WTC11 (cell line): ENCODE measurements around the gene SLC35B4.

ENCODE experiments used
- CBFB ChIP-seq: sonication (generic); formaldehyde crosslinking; IDR thresholded peaks from 2 replicates; pipeline ENCODE4 v1.8.1; 2022; ENCODE audit warnings: mild to moderate bottlenecking, low read depth, missing genetic modification reagents
- ELF4 ChIP-seq: sonication (generic); formaldehyde crosslinking; IDR thresholded peaks from 2 replicates; pipeline ENCODE4 v1.8.1; 2022; ENCODE audit warnings: low read depth, mild to moderate bottlenecking, moderate library complexity, missing genetic modification reagents
- FOXK1 ChIP-seq: sonication (generic); formaldehyde crosslinking; IDR thresholded peaks from 2 replicates; pipeline ENCODE4 v1.8.0; 2022; ENCODE audit warnings: mild to moderate bottlenecking, moderate library complexity, missing genetic modification reagents
- JUN ChIP-seq: sonication (generic); formaldehyde crosslinking; IDR thresholded peaks from 2 replicates; pipeline ENCODE4 v1.8.0; 2023; ENCODE audit warnings: mild to moderate bottlenecking, missing genetic modification reagents
- NFYB ChIP-seq: sonication (generic); formaldehyde crosslinking; conservative IDR thresholded peaks from 2 replicates; pipeline ENCODE4 v1.8.0; 2022; ENCODE audit warnings: low read depth, missing genetic modification reagents
- OVOL2 ChIP-seq: fragments of 250-450 bp; sonication (Bioruptor Pico); IDR thresholded peaks from 2 replicates; pipeline ENCODE4 v1.9.0; 2021; ENCODE audit warnings: mild to moderate bottlenecking, borderline replicate concordance
- ZNF121 ChIP-seq: sonication (generic); formaldehyde crosslinking; IDR thresholded peaks from 2 replicates; pipeline ENCODE4 v1.8.0; 2023; ENCODE audit warnings: missing genetic modification reagents
- ZNF423 ChIP-seq: fragments of 250-450 bp; sonication (Bioruptor Pico); IDR thresholded peaks from 2 replicates; pipeline ENCODE4 v2.1.2; 2022; ENCODE audit warnings: mild to moderate bottlenecking, moderate library complexity
- TF ChIP-seq, protein P1 (sequence below): fragments of 200-600 bp; IDR thresholded peaks from 2 replicates; pipeline ENCODE4 v1.8.0; 2022; ENCODE audit warnings: antibody characterized with exemption
- TF ChIP-seq, protein P2 (sequence below): sonication (generic); formaldehyde crosslinking; IDR thresholded peaks from 2 replicates; pipeline ENCODE4 v1.8.0; 2022; ENCODE audit warnings: mild to moderate bottlenecking, missing genetic modification reagents
- TF ChIP-seq, protein P3 (sequence below): sonication (generic); formaldehyde crosslinking; IDR thresholded peaks from 2 replicates; pipeline ENCODE4 v1.8.1; 2023; ENCODE audit warnings: mild to moderate bottlenecking, missing genetic modification reagents
- TF ChIP-seq, protein P4 (sequence below): sonication (generic); formaldehyde crosslinking; IDR thresholded peaks from 2 replicates; pipeline ENCODE4 v1.8.0; 2023; ENCODE audit warnings: missing genetic modification reagents
- TF ChIP-seq, protein P5 (sequence below): sonication (generic); formaldehyde crosslinking; IDR thresholded peaks from 2 replicates; pipeline ENCODE4 v1.8.0; 2022; ENCODE audit warnings: mild to moderate bottlenecking, missing genetic modification reagents

DNA sequence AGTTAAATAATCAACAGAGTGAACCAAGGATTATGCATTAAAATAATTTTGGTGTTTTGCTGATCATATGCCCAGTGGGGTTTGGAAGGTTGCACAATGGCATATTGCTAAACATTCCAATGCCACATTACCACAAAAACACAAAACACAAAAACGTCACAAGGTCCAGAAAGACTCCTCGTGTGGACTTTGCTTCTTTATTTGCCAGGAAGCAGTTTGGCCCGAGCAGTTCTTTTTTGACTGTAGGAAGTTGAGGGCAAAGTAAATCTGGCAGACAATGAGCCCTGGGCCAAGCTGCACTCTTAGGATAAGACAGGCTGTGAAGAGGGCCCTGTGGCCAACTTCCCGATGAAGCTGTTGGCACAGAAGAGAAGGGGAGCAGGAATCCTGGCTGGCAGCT lies 39.2 kb upstream of the SLC35B4 start:
- TF ChIP-seq, protein P1, sequence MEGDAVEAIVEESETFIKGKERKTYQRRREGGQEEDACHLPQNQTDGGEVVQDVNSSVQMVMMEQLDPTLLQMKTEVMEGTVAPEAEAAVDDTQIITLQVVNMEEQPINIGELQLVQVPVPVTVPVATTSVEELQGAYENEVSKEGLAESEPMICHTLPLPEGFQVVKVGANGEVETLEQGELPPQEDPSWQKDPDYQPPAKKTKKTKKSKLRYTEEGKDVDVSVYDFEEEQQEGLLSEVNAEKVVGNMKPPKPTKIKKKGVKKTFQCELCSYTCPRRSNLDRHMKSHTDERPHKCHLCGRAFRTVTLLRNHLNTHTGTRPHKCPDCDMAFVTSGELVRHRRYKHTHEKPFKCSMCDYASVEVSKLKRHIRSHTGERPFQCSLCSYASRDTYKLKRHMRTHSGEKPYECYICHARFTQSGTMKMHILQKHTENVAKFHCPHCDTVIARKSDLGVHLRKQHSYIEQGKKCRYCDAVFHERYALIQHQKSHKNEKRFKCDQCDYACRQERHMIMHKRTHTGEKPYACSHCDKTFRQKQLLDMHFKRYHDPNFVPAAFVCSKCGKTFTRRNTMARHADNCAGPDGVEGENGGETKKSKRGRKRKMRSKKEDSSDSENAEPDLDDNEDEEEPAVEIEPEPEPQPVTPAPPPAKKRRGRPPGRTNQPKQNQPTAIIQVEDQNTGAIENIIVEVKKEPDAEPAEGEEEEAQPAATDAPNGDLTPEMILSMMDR, result no peak
- TF ChIP-seq OVOL2 (CRISPR knock-in tag) (no peak), FOXK1 (no peak), CBFB (CRISPR knock-in tag) (no peak), ZNF423 (CRISPR knock-in tag) (no peak), JUN (CRISPR knock-in tag) (no peak), ZNF121 (no peak), ELF4 (CRISPR knock-in tag) (no peak), NFYB (CRISPR knock-in tag) (no peak)
- TF ChIP-seq, protein P2, sequence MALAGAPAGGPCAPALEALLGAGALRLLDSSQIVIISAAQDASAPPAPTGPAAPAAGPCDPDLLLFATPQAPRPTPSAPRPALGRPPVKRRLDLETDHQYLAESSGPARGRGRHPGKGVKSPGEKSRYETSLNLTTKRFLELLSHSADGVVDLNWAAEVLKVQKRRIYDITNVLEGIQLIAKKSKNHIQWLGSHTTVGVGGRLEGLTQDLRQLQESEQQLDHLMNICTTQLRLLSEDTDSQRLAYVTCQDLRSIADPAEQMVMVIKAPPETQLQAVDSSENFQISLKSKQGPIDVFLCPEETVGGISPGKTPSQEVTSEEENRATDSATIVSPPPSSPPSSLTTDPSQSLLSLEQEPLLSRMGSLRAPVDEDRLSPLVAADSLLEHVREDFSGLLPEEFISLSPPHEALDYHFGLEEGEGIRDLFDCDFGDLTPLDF (CRISPR knock-in tag), result no peak
- TF ChIP-seq, protein P3, sequence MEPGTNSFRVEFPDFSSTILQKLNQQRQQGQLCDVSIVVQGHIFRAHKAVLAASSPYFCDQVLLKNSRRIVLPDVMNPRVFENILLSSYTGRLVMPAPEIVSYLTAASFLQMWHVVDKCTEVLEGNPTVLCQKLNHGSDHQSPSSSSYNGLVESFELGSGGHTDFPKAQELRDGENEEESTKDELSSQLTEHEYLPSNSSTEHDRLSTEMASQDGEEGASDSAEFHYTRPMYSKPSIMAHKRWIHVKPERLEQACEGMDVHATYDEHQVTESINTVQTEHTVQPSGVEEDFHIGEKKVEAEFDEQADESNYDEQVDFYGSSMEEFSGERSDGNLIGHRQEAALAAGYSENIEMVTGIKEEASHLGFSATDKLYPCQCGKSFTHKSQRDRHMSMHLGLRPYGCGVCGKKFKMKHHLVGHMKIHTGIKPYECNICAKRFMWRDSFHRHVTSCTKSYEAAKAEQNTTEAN (CRISPR knock-in tag), result no peak
- TF ChIP-seq, protein P4, sequence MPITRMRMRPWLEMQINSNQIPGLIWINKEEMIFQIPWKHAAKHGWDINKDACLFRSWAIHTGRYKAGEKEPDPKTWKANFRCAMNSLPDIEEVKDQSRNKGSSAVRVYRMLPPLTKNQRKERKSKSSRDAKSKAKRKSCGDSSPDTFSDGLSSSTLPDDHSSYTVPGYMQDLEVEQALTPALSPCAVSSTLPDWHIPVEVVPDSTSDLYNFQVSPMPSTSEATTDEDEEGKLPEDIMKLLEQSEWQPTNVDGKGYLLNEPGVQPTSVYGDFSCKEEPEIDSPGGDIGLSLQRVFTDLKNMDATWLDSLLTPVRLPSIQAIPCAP (CRISPR knock-in tag), result no peak
- TF ChIP-seq, protein P5, sequence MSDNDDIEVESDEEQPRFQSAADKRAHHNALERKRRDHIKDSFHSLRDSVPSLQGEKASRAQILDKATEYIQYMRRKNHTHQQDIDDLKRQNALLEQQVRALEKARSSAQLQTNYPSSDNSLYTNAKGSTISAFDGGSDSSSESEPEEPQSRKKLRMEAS, result no peak
